Gastroesophageal sphincter (tissue), 4 donors: ENCODE data around the gene AKT3. TPM values are rescaled to one million over a fixed set of nuclear protein-coding genes. Genes with fewer than 3 reads are reported as not detected.

Source experiments
- ATAC-seq: fragments of 150-250 bp; one replicate; pipeline ENCODE4 v1.9.1; 2016; ENCODE audit warnings: mild to moderate bottlenecking, moderate library complexity
- H3K27ac ChIP-seq, 4 donors: fragments of 200-600 bp; sonication (generic) in 3 of 4; 1 replicate in 3 of 4; 2 replicates in 1 of 4; pipeline ENCODE4 v1.5.1; 2016 to 2019
- H3K27me3 ChIP-seq: fragments of 200-600 bp; sonication (generic); one replicate; pipeline ENCODE4 v1.5.1; 2019
- H3K36me3 ChIP-seq, 2 donors: fragments of 200-600 bp; sonication (generic); one replicate each; pipeline ENCODE4 v1.5.1; 2019; ENCODE audit warnings: control low read depth in 1 of 2
- H3K4me1 ChIP-seq, 3 donors: fragments of 200-600 bp; sonication (generic); 1 replicate in 2 of 3; 2 replicates in 1 of 3; pipeline ENCODE4 v1.5.1; 2016 to 2019; ENCODE audit warnings: control low read depth in 2 of 3
- H3K4me3 ChIP-seq, 2 donors: fragments of 200-600 bp; sonication (generic); one replicate each; pipeline ENCODE4 v1.5.1; 2019; ENCODE audit warnings: mild to moderate bottlenecking in 1 of 2, moderate library complexity in 1 of 2
- H3K9me3 ChIP-seq, 3 donors: fragments of 200-600 bp; sonication (generic); one replicate each; pipeline ENCODE4 v1.5.1; 2017 to 2019; ENCODE audit warnings: control low read depth in 2 of 3
- CTCF ChIP-seq, 4 experiments: fragments of 200-600 bp in 2 of 4; fragments of 450-650 bp in 2 of 4; sonication (generic) in 1 of 4; IDR thresholded peaks; one replicate each; pipeline ENCODE4 v1.5.1; 2017 to 2019; ENCODE audit warnings: antibody characterized with exemption in 4 of 4, mild to moderate bottlenecking in 2 of 4, moderate library complexity in 2 of 4
- EP300 ChIP-seq: sonication (generic); formaldehyde crosslinking; IDR thresholded peaks from one replicate; pipeline ENCODE4 v1.6.1; 2017; ENCODE audit warnings: antibody characterized with exemption, mild to moderate bottlenecking
- POLR2A ChIP-seq, 2 donors: fragments of 450-650 bp; IDR thresholded peaks; one replicate each; pipeline ENCODE4 v1.6.1; 2017; ENCODE audit warnings: antibody characterized with exemption in 2 of 2, mild to moderate bottlenecking in 2 of 2, moderate library complexity in 1 of 2
- POLR2AphosphoS5 ChIP-seq: sonication (generic); formaldehyde crosslinking; IDR thresholded peaks from one replicate; pipeline ENCODE4 v1.6.1; 2017; ENCODE audit warnings: antibody characterized with exemption
- WGBS, 2 donors: methylation state at CpG; one replicate each; pipeline ENCODE4 v1.1.5; 2018; ENCODE audit warnings: low coverage in 1 of 2; 5-methylcytosine and 5-hydroxymethylcytosine counted together
- total RNA-seq, 4 donors: library from RNA; depleted of rRNA; stranded (reverse); fragments of >200 nt; gene quantifications; one replicate each; pipeline ENCODE4 v1.1.0, GENCODE V29; 2016

AKT3 gene
- total RNA-seq, 4 donors from 2014 or later, result 72.8 to 102 (median 89.3) TPM

- Histone ChIP-seq H3K9me3 (no peaks in the 10 kb centered on the region), H3K36me3 (peaks cover 0 to 18% of the 10 kb centered on the region in 2 donors), H3K27me3 (no peaks in the 10 kb centered on the region), H3K4me1 (peaks cover 0 to 51% (median 13%) of the 10 kb centered on the region in 3 donors), H3K27ac (no peak overlapping the region), H3K4me3 (no peak overlapping the region)
- TF ChIP-seq EP300, result no peak
- no peak for TF ChIP-seq POLR2AphosphoS5
- TF ChIP-seq POLR2A (IDR thresholded peaks at IDR 0.05), result no peak
- TF ChIP-seq CTCF (IDR thresholded peaks at IDR 0.05), result no peak
- 96 to 100% methylated on average over 1 to 5 of the region's 15 CpGs for WGBS, 2 donors
- no peak for ATAC-seq
Observed at GRCh38 chr1:243487036-243487648, 362.9 kb downstream of the AKT3 start.

- H3K27ac ChIP-seq, result no peak overlapping the region
- no peak for ATAC-seq
- TF ChIP-seq EP300 (no peak), CTCF (IDR thresholded peaks at IDR 0.05) (no peak), POLR2A (IDR thresholded peaks at IDR 0.05) (no peak), POLR2AphosphoS5 (no peak)
- no peaks in the 10 kb centered on the region for H3K27me3 ChIP-seq
- H3K36me3 ChIP-seq, result peaks cover 0 to 2% of the 10 kb centered on the region in 2 donors
- no peak overlapping the region for H3K4me3 ChIP-seq
- WGBS, 2 donors, result 94% methylated on average over 15 of the region's 16 CpGs; no CpG with 5 or more reads in 1 of the 2 donors
- H3K4me1 ChIP-seq, result peaks cover 0 to 28% (median 11%) of the 10 kb centered on the region in 3 donors
- no peaks in the 10 kb centered on the region for H3K9me3 ChIP-seq
Observed at GRCh38 chr1:243483952-243484351, 366.1 kb downstream of the AKT3 start.

- Histone ChIP-seq H3K4me3 (peak overlapping the region; percentile 55 to 56), H3K4me1 (peaks cover 0 to 24% (median 11%) of the 10 kb centered on the region in 3 donors), H3K9me3 (no peaks in the 10 kb centered on the region), H3K36me3 (no peaks in the 10 kb centered on the region), H3K27me3 (no peaks in the 10 kb centered on the region), H3K27ac (peak overlapping the region in 2 of 4 donors; percentile 22 to 65)
- peak in 3 of 4 experiments; percentile 22 to 63 (median 23) for TF ChIP-seq CTCF (IDR thresholded peaks at IDR 0.05)
- no peak for TF ChIP-seq POLR2AphosphoS5
- WGBS, 2 donors, result 12 to 16% methylated on average over 6 to 14 of the region's 60 CpGs
- ATAC-seq, result peak; percentile 22
Observed at GRCh38 chr1:243483071-243483771, 366.8 kb downstream of the AKT3 start.

- Histone ChIP-seq H3K27me3 (no peaks in the 10 kb centered on the region), H3K9me3 (no peaks in the 10 kb centered on the region), H3K4me3 (peak overlapping the region; percentile 55 to 56), H3K4me1 (peaks cover 0 to 24% (median 11%) of the 10 kb centered on the region in 3 donors), H3K27ac (peak overlapping the region in 1 of 4 donors; percentile 65), H3K36me3 (no peaks in the 10 kb centered on the region)
- ATAC-seq, result peak; percentile 85
- WGBS, 2 donors, result 29 to 32% methylated on average over 8 to 10 of the region's 25 CpGs
- no peak for TF ChIP-seq POLR2A (IDR thresholded peaks at IDR 0.05)
- no peak for TF ChIP-seq POLR2AphosphoS5
- no peak for TF ChIP-seq EP300
- no peak for TF ChIP-seq CTCF (IDR thresholded peaks at IDR 0.05)
Observed at GRCh38 chr1:243482141-243483022, 367.7 kb downstream of the AKT3 start.
